Mucosa of rectum (tissue), 2 donors: ENCODE measurements around the gene NTN4.
"Not testable (repeated sequence)": the region's sequence is repeated elsewhere in the genome, so short reads cannot be mapped to it uniquely, and the experiment has no call there.

ENCODE experiments used
- H3K27ac ChIP-seq, 2 donors: one replicate each; pipeline ENCODE4 v1.7.0; 2013; ENCODE audit warnings: inconsistent platforms in 2 of 2, low read depth in 2 of 2, low read length in 2 of 2
- H3K27me3 ChIP-seq, 2 donors: one replicate each; pipeline ENCODE4 v1.7.0; 2013; ENCODE audit warnings: low read length in 2 of 2; ENCODE audit not compliant: control insufficient read depth in 2 of 2, insufficient read depth in 2 of 2
- H3K36me3 ChIP-seq, 2 donors: one replicate each; pipeline ENCODE4 v1.7.0; 2013; ENCODE audit warnings: low read length in 2 of 2; ENCODE audit not compliant: control insufficient read depth in 2 of 2, insufficient read depth in 2 of 2
- H3K4me1 ChIP-seq, 2 donors: one replicate each; pipeline ENCODE4 v1.7.0; 2013; ENCODE audit warnings: low read length in 2 of 2, mild to moderate bottlenecking in 1 of 2; ENCODE audit not compliant: control insufficient read depth in 2 of 2, insufficient read depth in 2 of 2
- H3K4me3 ChIP-seq, 2 donors: one replicate each; pipeline ENCODE4 v1.7.0; 2013; ENCODE audit warnings: low read length in 2 of 2
- H3K9ac ChIP-seq, 2 donors: one replicate each; pipeline ENCODE4 v1.7.0; 2013; ENCODE audit warnings: low read length in 2 of 2, low read depth in 1 of 2, mild to moderate bottlenecking in 1 of 2
- H3K9me3 ChIP-seq, 2 donors: one replicate each; pipeline ENCODE4 v1.7.0; 2013; ENCODE audit warnings: low read length in 2 of 2; ENCODE audit not compliant: control insufficient read depth in 2 of 2
- donor health status: healthy.
- donor health status: Normal muscosa, but diverticular disease.

The NTN4 gene

DNA sequence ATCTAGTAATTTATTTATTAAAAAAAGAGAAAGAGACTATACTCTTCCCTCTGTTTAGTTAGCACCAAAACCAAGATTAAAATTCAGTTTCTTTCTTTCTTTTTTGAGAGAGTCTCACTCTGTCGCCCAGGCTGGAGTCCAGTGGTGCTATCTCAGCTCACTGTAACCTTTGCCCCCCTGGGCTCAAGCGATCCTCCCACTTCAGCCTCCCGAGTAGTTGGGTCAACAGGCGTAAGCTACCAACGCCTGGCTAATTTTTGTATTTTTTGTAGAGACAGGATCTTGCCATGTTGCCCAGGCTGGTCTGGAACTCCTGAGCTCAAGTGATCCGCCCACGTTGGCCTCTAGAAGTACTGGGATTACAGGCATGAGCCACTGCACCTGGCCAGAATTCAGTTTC lies 174.1 kb downstream of the NTN4 start:
- not testable (repeated sequence) for H3K27ac ChIP-seq, H3K36me3 ChIP-seq, H3K9ac ChIP-seq, H3K9me3 ChIP-seq, H3K4me1 ChIP-seq, H3K4me3 ChIP-seq, H3K27me3 ChIP-seq

DNA sequence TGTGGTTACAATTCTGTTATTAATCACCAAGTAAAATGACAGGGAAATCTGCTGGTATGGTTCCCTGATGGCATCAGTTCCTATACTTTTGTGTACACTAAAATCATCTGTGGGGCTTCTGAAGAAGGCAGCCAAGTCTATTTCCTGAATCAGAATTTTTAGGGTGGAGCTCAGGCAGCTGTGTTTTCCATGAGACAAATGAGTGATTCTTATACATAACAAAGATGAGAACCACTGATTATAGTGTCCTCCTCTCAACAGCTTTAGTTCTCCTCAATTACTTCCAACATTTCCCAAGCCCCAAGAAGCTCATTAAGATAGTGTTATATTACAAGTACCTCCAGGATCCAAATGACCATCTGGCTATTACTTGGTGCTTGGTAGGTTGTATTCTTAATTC lies 174.8 kb downstream of the NTN4 start:
- Histone ChIP-seq H3K4me3 (no peak overlapping the region), H3K9ac (no peak overlapping the region), H3K27me3 (no peaks in the 10 kb centered on the region), H3K9me3 (no peaks in the 10 kb centered on the region), H3K36me3 (no peaks in the 10 kb centered on the region), H3K4me1 (no peaks in the 10 kb centered on the region), H3K27ac (no peak overlapping the region)

DNA sequence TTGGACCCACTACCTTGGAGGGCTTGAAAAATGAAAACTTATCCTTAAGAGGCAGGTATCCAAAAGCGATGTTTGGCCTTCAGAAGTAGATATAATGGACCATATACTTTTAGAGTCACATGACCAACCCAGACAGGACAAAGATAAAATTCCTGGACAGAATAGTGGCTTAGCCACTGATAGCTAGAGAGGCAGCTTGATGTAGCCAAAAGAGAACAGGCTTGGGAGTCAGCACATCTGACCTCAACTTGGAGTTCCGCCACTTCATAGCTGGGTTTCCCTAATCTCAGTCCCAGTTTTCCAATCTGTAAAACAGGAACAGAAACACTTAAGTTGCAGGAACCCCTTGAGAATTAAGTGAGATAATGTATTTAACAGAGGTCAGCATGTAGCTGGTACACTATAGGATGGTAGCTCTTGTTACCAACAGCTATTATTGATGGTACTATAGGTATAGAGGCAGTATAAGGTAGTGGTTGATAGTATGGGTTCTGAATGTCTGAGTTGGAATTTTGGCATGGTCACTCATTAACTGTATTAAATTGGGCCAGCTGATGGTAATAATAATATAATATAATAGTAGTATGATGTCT lies 176.1 kb downstream of the NTN4 start:
- no peak overlapping the region for H3K9ac ChIP-seq
- H3K4me1 ChIP-seq, result no peaks in the 10 kb centered on the region
- H3K9me3 ChIP-seq, result no peaks in the 10 kb centered on the region
- H3K27ac ChIP-seq, result no peak overlapping the region
- H3K4me3 ChIP-seq, result no peak overlapping the region
- no peaks in the 10 kb centered on the region for H3K36me3 ChIP-seq
- no peaks in the 10 kb centered on the region for H3K27me3 ChIP-seq

DNA sequence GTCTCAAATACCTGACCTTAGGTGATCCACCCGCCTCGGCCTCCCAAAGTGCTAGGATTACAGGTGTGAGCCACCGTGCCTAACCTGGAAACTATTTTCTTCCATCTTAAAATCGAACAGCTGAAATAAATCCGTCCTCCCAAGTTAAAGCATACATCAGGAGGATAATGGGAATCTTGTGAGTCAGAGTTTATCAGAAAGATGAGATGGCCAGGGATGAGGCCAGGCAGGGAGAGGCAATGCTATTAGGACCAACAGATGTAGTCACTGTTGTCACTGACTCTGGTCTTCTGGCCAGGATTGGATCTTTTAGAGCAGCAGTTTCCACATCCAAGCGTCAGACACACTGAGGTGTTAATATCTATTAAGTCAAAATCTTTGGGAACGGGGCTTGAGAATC lies 177.5 kb downstream of the NTN4 start:
- Histone ChIP-seq H3K9me3 (no peaks in the 10 kb centered on the region), H3K36me3 (no peaks in the 10 kb centered on the region), H3K27ac (no peak overlapping the region), H3K27me3 (no peaks in the 10 kb centered on the region), H3K9ac (no peak overlapping the region), H3K4me3 (no peak overlapping the region), H3K4me1 (no peaks in the 10 kb centered on the region)

DNA sequence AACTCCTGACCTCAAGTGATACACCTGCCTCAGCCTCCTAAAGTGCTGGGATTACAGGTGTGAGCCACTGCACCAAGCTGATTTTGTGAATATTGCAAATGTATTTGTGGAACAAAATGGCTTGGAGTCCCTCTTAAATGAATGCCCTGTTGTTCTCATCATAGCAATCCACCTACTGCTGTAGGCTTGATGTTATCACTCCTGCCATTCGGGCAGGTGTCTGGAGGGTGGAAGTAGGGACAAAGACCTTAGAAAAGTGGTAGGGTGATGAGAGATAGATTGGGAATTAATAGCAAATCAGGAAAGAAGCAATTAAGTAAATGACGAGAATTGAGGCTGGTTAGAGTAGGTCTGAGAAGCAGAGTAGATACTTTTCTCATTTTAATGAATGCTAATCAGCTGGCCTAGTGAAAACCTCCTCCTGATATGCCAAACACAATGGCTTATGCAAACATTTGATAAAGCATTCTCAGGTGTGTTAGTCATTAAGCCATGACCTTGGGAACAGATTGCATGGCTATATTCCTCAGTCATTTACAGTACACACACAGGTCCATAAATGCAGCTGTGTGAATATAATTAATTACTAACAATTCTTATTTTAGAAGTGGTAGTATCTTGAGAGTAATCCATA lies 178.8 kb downstream of the NTN4 start:
- Histone ChIP-seq H3K27ac (no peak overlapping the region), H3K27me3 (no peaks in the 10 kb centered on the region), H3K9ac (no peak overlapping the region), H3K36me3 (no peaks in the 10 kb centered on the region), H3K4me1 (peaks cover 0 to 3% of the 10 kb centered on the region in 2 donors), H3K4me3 (no peak overlapping the region), H3K9me3 (no peaks in the 10 kb centered on the region)

DNA sequence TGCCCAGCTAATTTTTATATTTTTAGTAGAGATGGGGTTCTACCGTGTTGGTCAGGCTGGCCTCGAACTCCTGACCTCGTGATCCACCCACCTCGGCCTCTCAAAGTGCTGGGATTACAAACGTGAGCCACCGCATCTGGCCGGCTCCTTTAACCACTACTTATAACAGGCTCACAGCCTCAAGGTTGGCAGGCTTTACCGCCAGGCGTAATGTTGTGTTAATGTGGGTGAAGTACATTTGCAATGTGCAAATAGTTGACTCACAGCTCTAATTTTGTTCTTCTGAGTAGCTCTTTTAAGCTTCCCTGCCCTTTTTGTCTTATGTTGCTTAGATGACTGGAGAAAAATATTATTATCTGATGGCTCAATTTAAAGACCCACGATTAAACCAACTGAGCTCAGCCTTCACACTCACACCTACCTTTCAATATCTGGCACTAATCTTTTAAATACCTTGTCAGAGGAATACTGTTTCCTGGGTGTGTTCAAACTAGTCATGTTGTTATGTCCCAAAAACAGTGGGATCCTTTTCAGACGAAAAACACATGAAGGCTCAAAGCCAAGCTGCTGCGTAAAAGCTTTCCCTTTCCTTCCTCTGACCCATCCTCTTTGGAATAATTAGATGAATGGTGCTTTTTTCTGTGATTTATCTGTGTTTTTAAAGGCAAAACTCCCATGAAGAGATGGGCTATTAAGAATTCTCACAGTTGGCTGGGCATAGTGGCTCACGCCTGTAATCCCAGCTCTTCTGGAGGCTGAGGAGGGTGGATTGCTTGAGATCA lies 182.1 kb downstream of the NTN4 start:
- Histone ChIP-seq H3K4me1 (peaks cover 0 to 3% of the 10 kb centered on the region in 2 donors), H3K27ac (peak overlapping the region in 1 of 2 donors; percentile 22), H3K9ac (no peak overlapping the region), H3K9me3 (no peaks in the 10 kb centered on the region), H3K36me3 (no peaks in the 10 kb centered on the region), H3K27me3 (no peaks in the 10 kb centered on the region), H3K4me3 (no peak overlapping the region)
